HG03354 (cell line): ENCODE data around the gene EML1.

Source experiments
- ATAC-seq: cut with Tn5 transposase; IDR thresholded peaks from one replicate; pipeline ENCODE4 v1.9.1; 2021; ENCODE audit warnings: mild to moderate bottlenecking; ENCODE audit not compliant: unreplicated experiment, poor library complexity, severe bottlenecking

EML1 gene

GRCh38 chr14:99820702-99821331, 27.6 kb downstream of the EML1 start:
- no peak for ATAC-seq

- ATAC-seq = no peak
Observed at GRCh38 chr14:99821519-99822508, 28.6 kb downstream of the EML1 start.

GRCh38 chr14:99822800-99823455, 29.7 kb downstream of the EML1 start:
- no peak for ATAC-seq

GRCh38 chr14:99824776-99825175, 31.6 kb downstream of the EML1 start:
- ATAC-seq = no peak

GRCh38 chr14:99829450-99829849, 36.2 kb downstream of the EML1 start:
- no peak for ATAC-seq

GRCh38 chr14:99831303-99831702, 38.1 kb downstream of the EML1 start:
- no peak for ATAC-seq

GRCh38 chr14:99831903-99832685, 38.9 kb downstream of the EML1 start:
- ATAC-seq = no peak

GRCh38 chr14:99837822-99838221, 44.6 kb downstream of the EML1 start:
- no peak for ATAC-seq

- ATAC-seq = no peak
Observed at GRCh38 chr14:99838639-99839134, 45.5 kb downstream of the EML1 start.

- no peak for ATAC-seq
Observed at GRCh38 chr14:99839696-99840095, 46.5 kb downstream of the EML1 start.

- no peak for ATAC-seq
Observed at GRCh38 chr14:99840265-99840664, 47.1 kb downstream of the EML1 start.

- no peak for ATAC-seq
Observed at GRCh38 chr14:99840774-99841305, 47.6 kb downstream of the EML1 start.

GRCh38 chr14:99841436-99842071, 48.3 kb downstream of the EML1 start:
- ATAC-seq = no peak

GRCh38 chr14:99842141-99842540, 48.9 kb downstream of the EML1 start:
- ATAC-seq = no peak

GRCh38 chr14:99846808-99847207, 53.6 kb downstream of the EML1 start:
- no peak for ATAC-seq

- no peak for ATAC-seq
Observed at GRCh38 chr14:99850709-99851108, 57.5 kb downstream of the EML1 start.

- no peak for ATAC-seq
Observed at GRCh38 chr14:99852578-99852977, 59.4 kb downstream of the EML1 start.

- ATAC-seq = no peak
Observed at GRCh38 chr14:99853206-99853605, 60.0 kb downstream of the EML1 start.

GRCh38 chr14:99854831-99855230, 61.6 kb downstream of the EML1 start:
- ATAC-seq = no peak
